HepG2 (cell line): Measurements from ENCODE around the gene CENPE. TPM values are rescaled to one million over a fixed set of nuclear protein-coding genes. Genes with fewer than 3 reads are reported as not detected.

ENCODE experiments used
- CENPT ChIP-seq: sonication (generic); formaldehyde crosslinking; IDR thresholded peaks from 2 replicates; pipeline ENCODE4 v1.8.0; 2022; ENCODE audit warnings: low read depth, mild to moderate bottlenecking, moderate library complexity, missing genetic modification reagents
- CENPX ChIP-seq: sonication (generic); formaldehyde crosslinking; IDR thresholded peaks from 2 replicates; pipeline ENCODE4 v1.9.0; 2021; ENCODE audit warnings: mild to moderate bottlenecking, missing genetic modification reagents, moderate library complexity
- CREB1 ChIP-seq, 2 experiments: fragments of 450-650 bp in 1 of 2; IDR thresholded peaks; 2 replicates each; pipeline ENCODE4 v1.6.1; 2016 to 2017; ENCODE audit warnings: control low read depth in 1 of 2, mild to moderate bottlenecking in 1 of 2, missing compliant biosample characterization in 1 of 2, missing genetic modification characterization in 1 of 2
- NCOA1 ChIP-seq: sonication (generic); formaldehyde crosslinking; IDR thresholded peaks from 2 replicates; pipeline ENCODE4 v1.9.0; 2021; ENCODE audit warnings: missing genetic modification reagents
- RCOR2 ChIP-seq: IDR thresholded peaks from 2 replicates; pipeline ENCODE4 v1.6.1; 2016; ENCODE audit warnings: missing biosample characterization, missing genetic modification reagents
- SMAD9 ChIP-seq: sonication (generic); formaldehyde crosslinking; IDR thresholded peaks from 2 replicates; pipeline ENCODE4 v1.5.1; 2020; ENCODE audit warnings: mild to moderate bottlenecking, missing genetic modification reagents
- TBX2 ChIP-seq: sonication (generic); formaldehyde crosslinking; IDR thresholded peaks from 2 replicates; pipeline ENCODE4 v1.5.0; 2020; ENCODE audit warnings: missing genetic modification reagents, mild to moderate bottlenecking, borderline replicate concordance
- ZNF121 ChIP-seq: sonication (generic); formaldehyde crosslinking; IDR thresholded peaks from 2 replicates; pipeline ENCODE4 v1.5.0; 2020; ENCODE audit warnings: mild to moderate bottlenecking, missing genetic modification reagents
- ZNF207 ChIP-seq: fragments of 450-650 bp; IDR thresholded peaks from 2 replicates; pipeline ENCODE4 v1.6.1; 2016; ENCODE audit warnings: antibody characterized with exemption, borderline replicate concordance
- ZNF44 ChIP-seq: sonication (generic); formaldehyde crosslinking; IDR thresholded peaks from 2 replicates; pipeline ENCODE4 v1.5.1; 2020; ENCODE audit warnings: mild to moderate bottlenecking, missing genetic modification reagents
- ZNF776 ChIP-seq: sonication (generic); formaldehyde crosslinking; IDR thresholded peaks from 2 replicates; pipeline ENCODE4 v1.4.0; 2020; ENCODE audit warnings: mild to moderate bottlenecking, missing genetic modification reagents
- polyA plus RNA-seq, 8 experiments: library from polyadenylated mRNA; depleted of rRNA in 3 of 8; stranded (reverse) in 7 of 8; unstranded in 1 of 8; fragments of >200 nt; fragmentation: Illumina TruSeq in 4 of 8; extraction: Trizol in 4 of 8; gene quantifications; 2 replicates each; pipeline versions ENCODE4 v1.2.1 to v1.2.3, GENCODE V29; 2011 to 2016; ENCODE audit warnings: low read depth in 4 of 8, missing spikeins in 1 of 8, mixed read lengths in 1 of 8; ENCODE audit not compliant: insufficient read depth in 1 of 8
- total RNA-seq, 5 experiments: library from RNA; depleted of rRNA; stranded (reverse); fragments of >200 nt; fragmentation: Illumina TruSeq; extraction: Trizol; gene quantifications; 2 replicates each; pipeline ENCODE4 v1.2.3, GENCODE V29; 2016; ENCODE audit warnings: low read depth in 1 of 5
- TF ChIP-seq, protein P1 (sequence below): sonication (generic); formaldehyde crosslinking; IDR thresholded peaks from 2 replicates; pipeline ENCODE4 v1.8.0; 2022; ENCODE audit warnings: mild to moderate bottlenecking, missing genetic modification reagents
- TF ChIP-seq, protein P2 (sequence below): sonication (generic); formaldehyde crosslinking; IDR thresholded peaks from 2 replicates; pipeline ENCODE4 v1.8.0; 2022; ENCODE audit warnings: missing genetic modification reagents, mild to moderate bottlenecking, inconsistent platforms, borderline replicate concordance
- TF ChIP-seq, protein P3 (sequence below): sonication (generic); formaldehyde crosslinking; IDR thresholded peaks from 2 replicates; pipeline ENCODE4 v1.4.0; 2020; ENCODE audit warnings: mild to moderate bottlenecking, missing genetic modification reagents
- TF ChIP-seq, protein P4 (sequence below): sonication (generic); formaldehyde crosslinking; IDR thresholded peaks from 2 replicates; pipeline ENCODE4 v1.5.1; 2020; ENCODE audit warnings: missing genetic modification reagents, mild to moderate bottlenecking, borderline replicate concordance
- TF ChIP-seq, protein P5 (sequence below): sonication (generic); formaldehyde crosslinking; IDR thresholded peaks from 2 replicates; pipeline ENCODE4 v1.9.0; 2021; ENCODE audit warnings: missing genetic modification reagents, mild to moderate bottlenecking, borderline replicate concordance

Gene CENPE
- total and polyA plus RNA-seq, 2 of the 13 experiments (the other 11 are each of a cell fraction or from before 2014, with no cell fraction given), result 2.1 to 19.8 TPM

DNA sequence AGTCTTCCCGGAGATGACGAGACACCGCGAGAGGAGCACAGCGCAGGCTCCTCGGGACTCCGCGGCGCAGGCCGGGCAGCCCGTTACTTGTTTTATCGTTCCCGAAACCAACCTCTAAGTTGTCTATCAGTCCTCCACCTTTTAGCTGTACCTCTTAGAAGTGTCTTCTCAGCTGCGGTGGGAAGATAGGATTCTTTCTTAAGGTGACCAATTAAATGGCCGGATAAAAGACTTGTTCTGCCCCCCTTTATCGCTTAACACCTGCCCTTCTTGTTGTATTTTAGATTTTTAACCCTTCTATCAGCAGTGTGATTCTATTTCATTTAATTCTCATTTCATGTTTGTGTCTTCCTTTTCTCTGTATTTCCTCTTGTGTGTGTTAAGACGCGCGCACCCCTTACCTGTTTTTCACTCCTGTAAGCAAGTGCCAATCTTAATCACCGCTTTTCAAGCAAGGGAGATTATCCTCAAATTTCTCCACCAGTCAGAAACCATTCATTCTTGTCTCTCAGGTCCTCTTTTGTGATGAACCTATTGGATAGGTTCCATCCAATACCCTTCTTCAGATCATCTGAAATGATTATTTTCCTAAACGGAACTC lies 121.3 kb downstream of the CENPE start, which contains the start of gene SLC9B2 (continued):
- TF ChIP-seq, protein P1, sequence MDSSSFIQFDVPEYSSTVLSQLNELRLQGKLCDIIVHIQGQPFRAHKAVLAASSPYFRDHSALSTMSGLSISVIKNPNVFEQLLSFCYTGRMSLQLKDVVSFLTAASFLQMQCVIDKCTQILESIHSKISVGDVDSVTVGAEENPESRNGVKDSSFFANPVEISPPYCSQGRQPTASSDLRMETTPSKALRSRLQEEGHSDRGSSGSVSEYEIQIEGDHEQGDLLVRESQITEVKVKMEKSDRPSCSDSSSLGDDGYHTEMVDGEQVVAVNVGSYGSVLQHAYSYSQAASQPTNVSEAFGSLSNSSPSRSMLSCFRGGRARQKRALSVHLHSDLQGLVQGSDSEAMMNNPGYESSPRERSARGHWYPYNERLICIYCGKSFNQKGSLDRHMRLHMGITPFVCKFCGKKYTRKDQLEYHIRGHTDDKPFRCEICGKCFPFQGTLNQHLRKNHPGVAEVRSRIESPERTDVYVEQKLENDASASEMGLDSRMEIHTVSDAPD (CRISPR knock-in tag), result no peak
- no peak for TF ChIP-seq CENPT (CRISPR knock-in tag)
- 0 out of 2 replicates have a peak, but pooled peaks have one; percentile 2 for TF ChIP-seq ZNF776 (CRISPR knock-in tag)
- TF ChIP-seq ZNF44 (CRISPR knock-in tag), result no peak
- no peak for TF ChIP-seq ZNF207
- TF ChIP-seq, protein P2, sequence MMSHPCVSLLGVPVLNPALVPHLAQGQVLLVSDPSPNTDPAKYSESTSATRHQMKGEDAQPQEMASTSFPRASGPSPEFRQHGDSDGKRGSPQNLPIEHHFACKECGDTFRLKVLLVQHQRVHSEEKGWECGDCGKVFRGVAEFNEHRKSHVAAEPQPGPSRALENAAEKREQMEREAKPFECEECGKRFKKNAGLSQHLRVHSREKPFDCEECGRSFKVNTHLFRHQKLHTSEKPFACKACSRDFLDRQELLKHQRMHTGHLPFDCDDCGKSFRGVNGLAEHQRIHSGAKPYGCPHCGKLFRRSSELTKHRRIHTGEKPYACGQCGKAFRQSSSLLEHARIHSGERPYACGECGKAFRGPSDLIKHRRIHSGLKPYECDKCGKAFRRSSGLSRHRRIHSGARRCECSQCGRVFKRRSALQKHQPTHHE (CRISPR knock-in tag), result 0 out of 2 replicates have a peak, but pooled peaks have one; percentile 1
- no peak for TF ChIP-seq RCOR2 (CRISPR knock-in tag)
- TF ChIP-seq ZNF121, result no peak
- no peak for TF ChIP-seq CREB1 (IDR thresholded peaks at IDR 0.05)
- peak; percentile 59; the same call in 1 of the 2 replicates for TF ChIP-seq CREB1 (CRISPR knock-in tag; IDR thresholded peaks at IDR 0.05)
- no peak for TF ChIP-seq NCOA1 (CRISPR knock-in tag)
- TF ChIP-seq, protein P3, sequence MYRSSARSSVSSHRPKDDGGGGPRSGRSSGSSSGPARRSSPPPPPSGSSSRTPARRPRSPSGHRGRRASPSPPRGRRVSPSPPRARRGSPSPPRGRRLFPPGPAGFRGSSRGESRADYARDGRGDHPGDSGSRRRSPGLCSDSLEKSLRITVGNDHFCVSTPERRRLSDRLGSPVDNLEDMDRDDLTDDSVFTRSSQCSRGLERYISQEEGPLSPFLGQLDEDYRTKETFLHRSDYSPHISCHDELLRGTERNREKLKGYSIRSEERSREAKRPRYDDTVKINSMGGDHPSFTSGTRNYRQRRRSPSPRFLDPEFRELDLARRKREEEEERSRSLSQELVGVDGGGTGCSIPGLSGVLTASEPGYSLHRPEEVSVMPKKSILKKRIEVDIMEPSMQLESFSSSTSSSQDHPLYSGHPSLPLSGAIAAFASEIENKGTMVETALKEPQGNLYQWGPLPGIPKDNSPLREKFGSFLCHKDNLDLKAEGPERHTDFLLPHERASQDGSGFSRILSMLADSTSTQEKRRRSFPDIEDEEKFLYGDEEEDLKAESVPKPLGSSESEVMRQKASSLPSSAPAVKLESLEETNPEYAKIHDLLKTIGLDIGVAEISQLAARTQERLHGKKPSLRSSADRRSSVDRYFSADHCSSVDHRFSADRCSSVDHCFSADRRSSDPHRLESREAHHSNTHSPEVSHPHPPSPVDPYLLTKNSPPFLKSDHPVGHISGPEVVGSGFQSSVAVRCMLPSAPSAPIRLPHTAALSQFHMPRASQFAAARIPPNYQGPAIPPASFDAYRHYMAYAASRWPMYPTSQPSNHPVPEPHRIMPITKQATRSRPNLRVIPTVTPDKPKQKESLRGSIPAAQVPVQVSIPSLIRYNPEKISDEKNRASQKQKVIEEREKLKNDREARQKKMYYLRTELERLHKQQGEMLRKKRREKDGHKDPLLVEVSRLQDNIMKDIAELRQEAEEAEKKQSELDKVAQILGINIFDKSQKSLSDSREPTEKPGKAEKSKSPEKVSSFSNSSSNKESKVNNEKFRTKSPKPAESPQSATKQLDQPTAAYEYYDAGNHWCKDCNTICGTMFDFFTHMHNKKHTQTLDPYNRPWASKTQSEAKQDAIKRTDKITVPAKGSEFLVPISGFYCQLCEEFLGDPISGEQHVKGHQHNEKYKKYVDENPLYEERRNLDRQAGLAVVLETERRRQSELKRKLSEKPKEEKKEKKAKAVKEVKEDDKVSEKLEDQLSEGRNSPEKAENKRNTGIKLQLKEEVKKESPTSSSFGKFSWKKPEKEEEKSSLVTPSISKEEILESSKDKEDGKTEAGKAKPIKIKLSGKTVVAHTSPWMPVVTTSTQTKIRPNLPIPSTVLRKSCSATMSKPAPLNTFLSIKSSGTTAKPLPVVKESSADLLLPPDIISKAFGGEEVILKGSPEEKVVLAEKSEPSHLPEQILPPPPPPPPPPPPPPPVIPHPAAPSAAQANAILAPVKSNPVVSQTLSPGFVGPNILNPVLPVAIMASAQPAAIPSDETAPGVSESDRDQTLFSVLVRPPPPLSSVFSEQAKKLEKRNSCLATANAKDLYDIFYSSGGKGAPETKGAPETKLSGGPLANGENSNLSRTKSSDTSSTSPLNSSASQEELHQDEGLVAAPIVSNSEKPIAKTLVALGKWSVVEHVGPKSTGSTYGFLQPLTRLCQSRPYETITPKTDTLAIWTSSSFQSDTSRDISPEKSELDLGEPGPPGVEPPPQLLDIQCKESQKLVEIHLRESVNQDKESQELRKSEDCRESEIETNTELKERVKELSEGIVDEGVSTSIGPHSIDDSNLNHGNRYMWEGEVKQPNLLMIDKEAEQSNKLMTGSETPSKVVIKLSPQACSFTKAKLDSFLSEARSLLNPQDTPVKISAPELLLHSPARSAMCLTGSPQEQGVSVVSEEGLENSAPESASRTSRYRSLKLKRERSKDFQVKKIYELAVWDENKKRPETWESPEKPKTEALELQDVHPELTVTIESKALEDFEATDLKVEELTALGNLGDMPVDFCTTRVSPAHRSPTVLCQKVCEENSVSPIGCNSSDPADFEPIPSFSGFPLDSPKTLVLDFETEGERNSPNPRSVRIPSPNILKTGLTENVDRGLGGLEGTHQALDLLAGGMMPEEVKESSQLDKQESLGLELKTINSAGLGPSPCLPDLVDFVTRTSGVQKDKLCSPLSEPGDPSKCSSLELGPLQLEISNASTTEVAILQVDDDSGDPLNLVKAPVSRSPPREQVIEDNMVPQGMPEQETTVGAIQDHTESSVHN, result no peak
- TF ChIP-seq, protein P4, sequence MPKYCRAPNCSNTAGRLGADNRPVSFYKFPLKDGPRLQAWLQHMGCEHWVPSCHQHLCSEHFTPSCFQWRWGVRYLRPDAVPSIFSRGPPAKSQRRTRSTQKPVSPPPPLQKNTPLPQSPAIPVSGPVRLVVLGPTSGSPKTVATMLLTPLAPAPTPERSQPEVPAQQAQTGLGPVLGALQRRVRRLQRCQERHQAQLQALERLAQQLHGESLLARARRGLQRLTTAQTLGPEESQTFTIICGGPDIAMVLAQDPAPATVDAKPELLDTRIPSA (CRISPR knock-in tag), result no peak
- TF ChIP-seq, protein P5, sequence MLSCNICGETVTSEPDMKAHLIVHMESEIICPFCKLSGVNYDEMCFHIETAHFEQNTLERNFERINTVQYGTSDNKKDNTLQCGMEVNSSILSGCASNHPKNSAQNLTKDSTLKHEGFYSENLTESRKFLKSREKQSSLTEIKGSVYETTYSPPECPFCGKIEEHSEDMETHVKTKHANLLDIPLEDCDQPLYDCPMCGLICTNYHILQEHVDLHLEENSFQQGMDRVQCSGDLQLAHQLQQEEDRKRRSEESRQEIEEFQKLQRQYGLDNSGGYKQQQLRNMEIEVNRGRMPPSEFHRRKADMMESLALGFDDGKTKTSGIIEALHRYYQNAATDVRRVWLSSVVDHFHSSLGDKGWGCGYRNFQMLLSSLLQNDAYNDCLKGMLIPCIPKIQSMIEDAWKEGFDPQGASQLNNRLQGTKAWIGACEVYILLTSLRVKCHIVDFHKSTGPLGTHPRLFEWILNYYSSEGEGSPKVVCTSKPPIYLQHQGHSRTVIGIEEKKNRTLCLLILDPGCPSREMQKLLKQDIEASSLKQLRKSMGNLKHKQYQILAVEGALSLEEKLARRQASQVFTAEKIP (CRISPR knock-in tag), result no peak
- no peak for TF ChIP-seq CENPX (CRISPR knock-in tag)
- TF ChIP-seq SMAD9 (CRISPR knock-in tag), result no peak
- no peak for TF ChIP-seq TBX2
